ENCODE data around the gene FAM229A. TPM values are rescaled to one million over a fixed set of nuclear protein-coding genes. Genes with fewer than 3 reads are reported as not detected.

FAM229A gene
- total and polyA plus RNA-seq, 9 of the 15 experiments (the other 6 are each of a cell fraction or from before 2014, with no cell fraction given), result 0.04 to 21.6 (median 7.4) TPM

GRCh38 chr1:32394890-32395432 is 32.7 kb upstream of the FAM229A start (continued):
- TF ChIP-seq, protein P1, sequence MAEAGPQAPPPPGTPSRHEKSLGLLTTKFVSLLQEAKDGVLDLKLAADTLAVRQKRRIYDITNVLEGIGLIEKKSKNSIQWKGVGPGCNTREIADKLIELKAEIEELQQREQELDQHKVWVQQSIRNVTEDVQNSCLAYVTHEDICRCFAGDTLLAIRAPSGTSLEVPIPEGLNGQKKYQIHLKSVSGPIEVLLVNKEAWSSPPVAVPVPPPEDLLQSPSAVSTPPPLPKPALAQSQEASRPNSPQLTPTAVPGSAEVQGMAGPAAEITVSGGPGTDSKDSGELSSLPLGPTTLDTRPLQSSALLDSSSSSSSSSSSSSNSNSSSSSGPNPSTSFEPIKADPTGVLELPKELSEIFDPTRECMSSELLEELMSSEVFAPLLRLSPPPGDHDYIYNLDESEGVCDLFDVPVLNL (CRISPR knock-in tag; IDR thresholded peaks at IDR 0.05; ENCODE audit: low read depth), result no peak
- TF ChIP-seq ESRRA (IDR thresholded peaks at IDR 0.05; ENCODE audit: borderline replicate concordance, low read depth) (peak; percentile 6; the same call in 1 of the 2 replicates), FOXK1 (CRISPR knock-in tag; IDR thresholded peaks at IDR 0.05; ENCODE audit: borderline replicate concordance) (peak; percentile 65; the same call in 1 of the 2 replicates), BRD9 (IDR thresholded peaks at IDR 0.05; ENCODE audit: low read depth, partially characterized antibody) (peak; percentile 42), SUPT5H (IDR thresholded peaks at IDR 0.05) (no peak), CEBPG (CRISPR knock-in tag; IDR thresholded peaks at IDR 0.05) (no peak), CEBPG (tag; conservative IDR thresholded peaks at IDR 0.05 in 1 of 2, IDR thresholded peaks at IDR 0.05 in 1 of 2) (no peak), ZNF668 (CRISPR knock-in tag; IDR thresholded peaks at IDR 0.05) (no peak), GTF2F1 (IDR thresholded peaks at IDR 0.05; ENCODE audit: low read depth, low read length) (no peak), ZBTB43 (CRISPR knock-in tag; IDR thresholded peaks at IDR 0.05) (peak; percentile 65; the same call in 1 of the 2 replicates), NFIC (IDR thresholded peaks at IDR 0.05) (no peak), ZZZ3 (IDR thresholded peaks at IDR 0.05) (0 out of 2 replicates have a peak, but pooled peaks have one; percentile 15), SAP30 (IDR thresholded peaks at IDR 0.05; ENCODE audit: borderline replicate concordance, insufficient read depth, low read depth, low read length, poor library complexity, severe bottlenecking) (peak; percentile 78), SREBF2 (CRISPR knock-in tag; IDR thresholded peaks at IDR 0.05) (no peak), SMARCA5 (IDR thresholded peaks at IDR 0.05) (peak; percentile 59; the same call in 1 of the 2 replicates), USF1 (CRISPR knock-in tag; IDR thresholded peaks at IDR 0.05) (no peak), NBN (IDR thresholded peaks at IDR 0.05; ENCODE audit: low read depth) (0 out of 2 replicates have a peak, but pooled peaks have one; percentile 20), YY1 (IDR thresholded peaks at IDR 0.05; ENCODE audit: borderline replicate concordance in 1 of 3, control insufficient read depth in 1 of 3, extremely low read depth in 1 of 3, insufficient read depth in 3 of 3, insufficient read length in 1 of 3, insufficient replicate concordance in 2 of 3, low read depth in 1 of 3, low read length in 2 of 3) (no peak)
- TF ChIP-seq, protein P2, sequence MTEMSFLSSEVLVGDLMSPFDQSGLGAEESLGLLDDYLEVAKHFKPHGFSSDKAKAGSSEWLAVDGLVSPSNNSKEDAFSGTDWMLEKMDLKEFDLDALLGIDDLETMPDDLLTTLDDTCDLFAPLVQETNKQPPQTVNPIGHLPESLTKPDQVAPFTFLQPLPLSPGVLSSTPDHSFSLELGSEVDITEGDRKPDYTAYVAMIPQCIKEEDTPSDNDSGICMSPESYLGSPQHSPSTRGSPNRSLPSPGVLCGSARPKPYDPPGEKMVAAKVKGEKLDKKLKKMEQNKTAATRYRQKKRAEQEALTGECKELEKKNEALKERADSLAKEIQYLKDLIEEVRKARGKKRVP (CRISPR knock-in tag; IDR thresholded peaks at IDR 0.05), result no peak
- TF ChIP-seq, protein P3, sequence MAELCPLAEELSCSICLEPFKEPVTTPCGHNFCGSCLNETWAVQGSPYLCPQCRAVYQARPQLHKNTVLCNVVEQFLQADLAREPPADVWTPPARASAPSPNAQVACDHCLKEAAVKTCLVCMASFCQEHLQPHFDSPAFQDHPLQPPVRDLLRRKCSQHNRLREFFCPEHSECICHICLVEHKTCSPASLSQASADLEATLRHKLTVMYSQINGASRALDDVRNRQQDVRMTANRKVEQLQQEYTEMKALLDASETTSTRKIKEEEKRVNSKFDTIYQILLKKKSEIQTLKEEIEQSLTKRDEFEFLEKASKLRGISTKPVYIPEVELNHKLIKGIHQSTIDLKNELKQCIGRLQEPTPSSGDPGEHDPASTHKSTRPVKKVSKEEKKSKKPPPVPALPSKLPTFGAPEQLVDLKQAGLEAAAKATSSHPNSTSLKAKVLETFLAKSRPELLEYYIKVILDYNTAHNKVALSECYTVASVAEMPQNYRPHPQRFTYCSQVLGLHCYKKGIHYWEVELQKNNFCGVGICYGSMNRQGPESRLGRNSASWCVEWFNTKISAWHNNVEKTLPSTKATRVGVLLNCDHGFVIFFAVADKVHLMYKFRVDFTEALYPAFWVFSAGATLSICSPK (IDR thresholded peaks at IDR 0.05; ENCODE audit: borderline replicate concordance), result 0 out of 2 replicates have a peak, but pooled peaks have one; percentile 56

Measured in K562 (cell line).